H1 (cell line): ENCODE data around the gene C5orf15. TPM values are rescaled to one million over a fixed set of nuclear protein-coding genes. Genes with fewer than 3 reads are reported as not detected.

Experiments used
- GTF2F1 ChIP-seq: IDR thresholded peaks from 2 replicates; pipeline ENCODE4 v1.6.1; 2012; ENCODE audit warnings: low read depth, low read length, improper control_type of control experiment, borderline replicate concordance
- POLR2A ChIP-seq, 2 experiments: IDR thresholded peaks; 1 replicate in 1 of 2; 2 replicates in 1 of 2; pipeline ENCODE4 v1.6.1; 2011; ENCODE audit warnings: low read depth in 2 of 2, low read length in 2 of 2, mild to moderate bottlenecking in 2 of 2; ENCODE audit errors: control extremely low read depth in 1 of 2
- SIN3A ChIP-seq, 2 experiments: IDR thresholded peaks in 1 of 2; conservative IDR thresholded peaks in 1 of 2; 2 replicates each; pipeline ENCODE4 v1.6.1; 2011 to 2012; ENCODE audit warnings: low read length in 2 of 2, improper control_type of control experiment in 1 of 2, low read depth in 1 of 2, mild to moderate bottlenecking in 1 of 2
- polyA plus RNA-seq, 7 experiments: library from polyadenylated mRNA; depleted of rRNA in 3 of 7; stranded (reverse) in 5 of 7; unstranded in 2 of 7; fragments of >200 nt in 5 of 7; fragments of 200-250 nt in 2 of 7; gene quantifications; 1 replicate in 5 of 7; 2 replicates in 1 of 7; 4 replicates in 1 of 7; pipeline versions ENCODE4 v1.2.1 to v1.2.3, GENCODE V29; 2011 to 2013; ENCODE audit warnings: missing spikeins in 2 of 7, mixed read lengths in 2 of 7
- total RNA-seq: library from RNA; stranded (reverse); fragmentation: NEBNext Ultra II Directional; extraction: Animal tissue kit (Norgen Biotek cat#: 25700); gene quantifications from 2 replicates; pipeline ENCODE4 v1.2.1, GENCODE V29; 2021

C5orf15 gene
- total and polyA plus RNA-seq, 2 of the 8 experiments (the other 6 are each of a cell fraction or from before 2014, with no cell fraction given), result 31.7 to 39.3 TPM

GRCh38 chr5:133934822-133935666 lies 33.4 kb downstream of the C5orf15 start (continued):
- TF ChIP-seq SIN3A (conservative IDR thresholded peaks at IDR 0.05 in 1 of 2, IDR thresholded peaks at IDR 0.05 in 1 of 2; ENCODE audit: low read depth in 1 of 2, low read length in 2 of 2), result no peak
- no peak for TF ChIP-seq GTF2F1
- TF ChIP-seq POLR2A (IDR thresholded peaks at IDR 0.05; ENCODE audit: control extremely low read depth in 1 of 2, low read depth in 2 of 2, low read length in 2 of 2), result no peak
